GM12878 (cell line): ENCODE data around the gene XPO6. TPM values are rescaled to one million over a fixed set of nuclear protein-coding genes. Genes with fewer than 3 reads are reported as not detected.
A peak's percentile ranks its signal among the peaks of the same experiment; 100 is the strongest.

ENCODE experiments used
- CHD1 ChIP-seq: IDR thresholded peaks from 2 replicates; pipeline ENCODE4 v1.6.1; 2012; ENCODE audit warnings: low read depth, low read length, improper control_type of control experiment
- ETV6 ChIP-seq, 2 experiments: fragments of 450-650 bp in 1 of 2; IDR thresholded peaks in 1 of 2; conservative IDR thresholded peaks in 1 of 2; 2 replicates each; pipeline ENCODE4 v1.6.1; 2014; ENCODE audit warnings: antibody characterized with exemption in 1 of 2, borderline replicate concordance in 1 of 2, low read depth in 1 of 2, mild to moderate bottlenecking in 1 of 2, moderate library complexity in 1 of 2
- EZH2 ChIP-seq: IDR thresholded peaks from 2 replicates; pipeline ENCODE4 v1.6.1; 2012; ENCODE audit warnings: low read depth, mild to moderate bottlenecking, control low read depth, inconsistent platforms, low read length, borderline replicate concordance; ENCODE audit not compliant: control insufficient read depth
- KLF5 ChIP-seq: fragments of 450-650 bp; IDR thresholded peaks from 2 replicates; pipeline ENCODE4 v1.6.1; 2014; ENCODE audit warnings: mild to moderate bottlenecking; ENCODE audit not compliant: partially characterized antibody
- LARP7 ChIP-seq: fragments of 450-650 bp; IDR thresholded peaks from 2 replicates; pipeline ENCODE4 v1.6.1; 2017; ENCODE audit warnings: mild to moderate bottlenecking
- MAX ChIP-seq: IDR thresholded peaks from 2 replicates; pipeline ENCODE4 v1.6.1; 2012; ENCODE audit warnings: low read depth, low read length, improper control_type of control experiment
- MYB ChIP-seq: fragments of 150-350 bp; IDR thresholded peaks from 2 replicates; pipeline ENCODE4 v1.6.1; 2014; ENCODE audit warnings: mild to moderate bottlenecking, low read depth, low read length, borderline replicate concordance
- MYC ChIP-seq: IDR thresholded peaks from 2 replicates; pipeline ENCODE4 v1.6.1; 2011; ENCODE audit warnings: mild to moderate bottlenecking, low read length, moderate library complexity, inconsistent platforms; ENCODE audit not compliant: insufficient read depth, insufficient replicate concordance, insufficient read length, severe bottlenecking
- NBN ChIP-seq: fragments of 450-650 bp; IDR thresholded peaks from 2 replicates; pipeline ENCODE4 v1.6.1; 2016
- NR2C1 ChIP-seq: fragments of 450-650 bp; IDR thresholded peaks from 2 replicates; pipeline ENCODE4 v1.6.1; 2017; ENCODE audit warnings: antibody characterized with exemption, mild to moderate bottlenecking, moderate library complexity
- PBX3 ChIP-seq: IDR thresholded peaks from 2 replicates; pipeline ENCODE4 v1.6.1; 2011; ENCODE audit warnings: mild to moderate bottlenecking, low read depth, low read length, moderate library complexity; ENCODE audit not compliant: insufficient replicate concordance
- PKNOX1 ChIP-seq: fragments of 450-650 bp; IDR thresholded peaks from 2 replicates; pipeline ENCODE4 v1.6.1; 2016; ENCODE audit warnings: mild to moderate bottlenecking
- POLR2AphosphoS2 ChIP-seq: IDR thresholded peaks from 2 replicates; pipeline ENCODE4 v1.6.1; 2011; ENCODE audit warnings: low read depth, mild to moderate bottlenecking, low read length, improper control_type of control experiment, moderate library complexity
- POLR2AphosphoS5 ChIP-seq: IDR thresholded peaks from 2 replicates; pipeline ENCODE4 v1.6.1; 2011; ENCODE audit warnings: mild to moderate bottlenecking, low read length, inconsistent platforms
- RCOR1 ChIP-seq: conservative IDR thresholded peaks from 2 replicates; pipeline ENCODE4 v1.6.1; 2012; ENCODE audit warnings: low read depth, low read length, improper control_type of control experiment
- RUNX3 ChIP-seq: IDR thresholded peaks from 2 replicates; pipeline ENCODE4 v1.6.1; 2012; ENCODE audit warnings: low read length, inconsistent platforms
- ZNF622 ChIP-seq: fragments of 450-650 bp; IDR thresholded peaks from 2 replicates; pipeline ENCODE4 v1.6.1; 2017; ENCODE audit warnings: mild to moderate bottlenecking, inconsistent platforms
- polyA plus RNA-seq, 11 experiments: library from polyadenylated mRNA; depleted of rRNA in 4 of 11; unstranded in 6 of 11; stranded (reverse) in 5 of 11; fragments of >200 nt; fragmentation: Nextera tagmentation in 4 of 11; fragmentation: Illumina TruSeq in 1 of 11; extraction: Ambion mirVana in 4 of 11; extraction: Trizol in 1 of 11; gene quantifications; 1 replicate in 1 of 11; 2 replicates in 10 of 11; pipeline versions ENCODE4 v1.2.1 to v1.2.3, GENCODE V29; 2011 to 2016; ENCODE audit warnings: inconsistent platforms in 2 of 11, missing spikeins in 2 of 11, low read depth in 1 of 11
- total RNA-seq, 4 experiments: library from RNA; depleted of rRNA in 3 of 4; stranded (reverse); fragments of >200 nt in 3 of 4; fragmentation: Illumina TruSeq in 1 of 4; extraction: Trizol in 1 of 4; gene quantifications; 2 replicates each; pipeline versions ENCODE4 v1.2.1 to v1.2.3, GENCODE V29; 2013 to 2021
- TF ChIP-seq, protein P1 (sequence below): fragments of 450-650 bp; formaldehyde crosslinking; IDR thresholded peaks from 2 replicates; pipeline ENCODE4 v1.4.0; 2020; ENCODE audit warnings: mild to moderate bottlenecking, moderate library complexity
- TF ChIP-seq, protein P2 (sequence below): IDR thresholded peaks from 2 replicates; pipeline ENCODE4 v1.6.1; 2012; ENCODE audit warnings: mild to moderate bottlenecking, low read depth, low read length

The XPO6 gene
- total and polyA plus RNA-seq, 10 of the 15 experiments (the other 5 are each of a cell fraction or from before 2014, with no cell fraction given): 9.9 to 246 (median 110) TPM

DNA sequence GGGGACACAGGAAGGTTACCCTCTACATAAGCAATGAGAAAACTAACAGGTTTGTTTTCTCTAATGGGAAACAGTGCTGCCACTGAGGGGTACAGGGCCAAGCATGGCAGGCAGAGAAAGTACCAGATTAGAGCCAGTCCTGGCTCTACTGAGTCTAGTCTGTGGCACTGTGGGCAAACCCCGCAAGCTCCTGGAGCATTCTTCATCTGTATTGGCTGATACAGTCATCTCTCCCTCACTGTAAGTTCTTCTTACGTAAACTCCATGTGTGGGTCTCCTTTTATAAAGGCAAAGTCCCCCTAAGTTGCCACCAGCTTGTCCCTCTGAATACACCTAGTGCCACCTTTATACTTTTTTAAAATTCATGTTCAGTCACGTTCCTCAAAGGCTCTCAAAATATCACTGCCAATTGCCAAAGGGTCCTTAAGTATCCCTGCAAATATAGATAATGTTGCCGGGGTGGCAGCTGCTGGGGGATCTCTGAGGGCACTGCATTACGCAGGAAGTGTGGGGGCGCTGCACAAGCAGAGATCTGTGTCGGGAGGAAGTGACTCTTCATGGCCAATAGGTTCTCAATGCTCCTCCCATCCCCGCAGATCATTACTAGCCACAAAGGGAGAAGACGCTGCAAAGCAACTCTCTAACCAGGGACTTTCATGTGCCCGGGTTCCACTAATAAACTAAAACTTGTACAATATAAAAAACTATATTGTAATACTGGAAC, 18.8 kb downstream of the XPO6 start (continued):
- TF ChIP-seq POLR2AphosphoS5 (0 out of 2 replicates have a peak, but pooled peaks have one; percentile 23), ETV6 (conservative IDR thresholded peaks at IDR 0.05 in 1 of 2, IDR thresholded peaks at IDR 0.05 in 1 of 2; ENCODE audit: borderline replicate concordance in 1 of 2, low read depth in 1 of 2) (no peak; a peak in 1 of 4 replicates), LARP7 (no peak), PBX3 (no peak), CHD1 (no peak), RUNX3 (peak; percentile 49), MYB (no peak), MAX (no peak), PKNOX1 (no peak), ZNF622 (no peak), POLR2AphosphoS2 (no peak), NR2C1 (no peak), MYC (no peak), KLF5 (no peak), EZH2 (no peak), RCOR1 (peak; percentile 87; the same call in 1 of the 2 replicates), NBN (no peak)
- TF ChIP-seq, protein P1, sequence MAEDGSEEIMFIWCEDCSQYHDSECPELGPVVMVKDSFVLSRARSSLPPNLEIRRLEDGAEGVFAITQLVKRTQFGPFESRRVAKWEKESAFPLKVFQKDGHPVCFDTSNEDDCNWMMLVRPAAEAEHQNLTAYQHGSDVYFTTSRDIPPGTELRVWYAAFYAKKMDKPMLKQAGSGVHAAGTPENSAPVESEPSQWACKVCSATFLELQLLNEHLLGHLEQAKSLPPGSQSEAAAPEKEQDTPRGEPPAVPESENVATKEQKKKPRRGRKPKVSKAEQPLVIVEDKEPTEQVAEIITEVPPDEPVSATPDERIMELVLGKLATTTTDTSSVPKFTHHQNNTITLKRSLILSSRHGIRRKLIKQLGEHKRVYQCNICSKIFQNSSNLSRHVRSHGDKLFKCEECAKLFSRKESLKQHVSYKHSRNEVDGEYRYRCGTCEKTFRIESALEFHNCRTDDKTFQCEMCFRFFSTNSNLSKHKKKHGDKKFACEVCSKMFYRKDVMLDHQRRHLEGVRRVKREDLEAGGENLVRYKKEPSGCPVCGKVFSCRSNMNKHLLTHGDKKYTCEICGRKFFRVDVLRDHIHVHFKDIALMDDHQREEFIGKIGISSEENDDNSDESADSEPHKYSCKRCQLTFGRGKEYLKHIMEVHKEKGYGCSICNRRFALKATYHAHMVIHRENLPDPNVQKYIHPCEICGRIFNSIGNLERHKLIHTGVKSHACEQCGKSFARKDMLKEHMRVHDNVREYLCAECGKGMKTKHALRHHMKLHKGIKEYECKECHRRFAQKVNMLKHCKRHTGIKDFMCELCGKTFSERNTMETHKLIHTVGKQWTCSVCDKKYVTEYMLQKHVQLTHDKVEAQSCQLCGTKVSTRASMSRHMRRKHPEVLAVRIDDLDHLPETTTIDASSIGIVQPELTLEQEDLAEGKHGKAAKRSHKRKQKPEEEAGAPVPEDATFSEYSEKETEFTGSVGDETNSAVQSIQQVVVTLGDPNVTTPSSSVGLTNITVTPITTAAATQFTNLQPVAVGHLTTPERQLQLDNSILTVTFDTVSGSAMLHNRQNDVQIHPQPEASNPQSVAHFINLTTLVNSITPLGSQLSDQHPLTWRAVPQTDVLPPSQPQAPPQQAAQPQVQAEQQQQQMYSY (CRISPR knock-in tag): no peak
- TF ChIP-seq, protein P2, sequence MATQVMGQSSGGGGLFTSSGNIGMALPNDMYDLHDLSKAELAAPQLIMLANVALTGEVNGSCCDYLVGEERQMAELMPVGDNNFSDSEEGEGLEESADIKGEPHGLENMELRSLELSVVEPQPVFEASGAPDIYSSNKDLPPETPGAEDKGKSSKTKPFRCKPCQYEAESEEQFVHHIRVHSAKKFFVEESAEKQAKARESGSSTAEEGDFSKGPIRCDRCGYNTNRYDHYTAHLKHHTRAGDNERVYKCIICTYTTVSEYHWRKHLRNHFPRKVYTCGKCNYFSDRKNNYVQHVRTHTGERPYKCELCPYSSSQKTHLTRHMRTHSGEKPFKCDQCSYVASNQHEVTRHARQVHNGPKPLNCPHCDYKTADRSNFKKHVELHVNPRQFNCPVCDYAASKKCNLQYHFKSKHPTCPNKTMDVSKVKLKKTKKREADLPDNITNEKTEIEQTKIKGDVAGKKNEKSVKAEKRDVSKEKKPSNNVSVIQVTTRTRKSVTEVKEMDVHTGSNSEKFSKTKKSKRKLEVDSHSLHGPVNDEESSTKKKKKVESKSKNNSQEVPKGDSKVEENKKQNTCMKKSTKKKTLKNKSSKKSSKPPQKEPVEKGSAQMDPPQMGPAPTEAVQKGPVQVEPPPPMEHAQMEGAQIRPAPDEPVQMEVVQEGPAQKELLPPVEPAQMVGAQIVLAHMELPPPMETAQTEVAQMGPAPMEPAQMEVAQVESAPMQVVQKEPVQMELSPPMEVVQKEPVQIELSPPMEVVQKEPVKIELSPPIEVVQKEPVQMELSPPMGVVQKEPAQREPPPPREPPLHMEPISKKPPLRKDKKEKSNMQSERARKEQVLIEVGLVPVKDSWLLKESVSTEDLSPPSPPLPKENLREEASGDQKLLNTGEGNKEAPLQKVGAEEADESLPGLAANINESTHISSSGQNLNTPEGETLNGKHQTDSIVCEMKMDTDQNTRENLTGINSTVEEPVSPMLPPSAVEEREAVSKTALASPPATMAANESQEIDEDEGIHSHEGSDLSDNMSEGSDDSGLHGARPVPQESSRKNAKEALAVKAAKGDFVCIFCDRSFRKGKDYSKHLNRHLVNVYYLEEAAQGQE: no peak
